Natural killer cell (primary cell): ENCODE data around the gene PREX1. TPM values are rescaled to one million over a fixed set of nuclear protein-coding genes. Genes with fewer than 3 reads are reported as not detected.

ENCODE experiments used
- ATAC-seq, 3 donors: fragments of 150-1000 bp in 2 of 3; fragments of 200-7000 bp in 1 of 3; cut with Tn5 transposase; 1 replicate in 1 of 3; 2 replicates in 2 of 3; pipeline ENCODE4 v1.10.0; 2021; ENCODE audit warnings: mild to moderate bottlenecking in 2 of 3, moderate library complexity in 2 of 3
- DNase-seq, 2 donors: peaks; one replicate each; pipeline versions ENCODE4 v3.0.0 to v3.0.0-alpha.2; 2013 to 2021; ENCODE audit warnings: mixed read lengths in 1 of 2
- H3K27ac ChIP-seq: one replicate; pipeline ENCODE4 v1.5.1; 2013; ENCODE audit warnings: mild to moderate bottlenecking, low read length
- H3K27me3 ChIP-seq: one replicate; pipeline ENCODE4 v1.6.1; 2013; ENCODE audit warnings: low read length; ENCODE audit not compliant: control insufficient read depth, insufficient read depth
- H3K36me3 ChIP-seq: one replicate; pipeline ENCODE4 v1.6.1; 2013; ENCODE audit warnings: low read length; ENCODE audit not compliant: control insufficient read depth, insufficient read depth
- H3K4me1 ChIP-seq: one replicate; pipeline ENCODE4 v1.6.1; 2013; ENCODE audit warnings: low read length; ENCODE audit not compliant: control insufficient read depth, insufficient read depth
- H3K4me3 ChIP-seq: one replicate; pipeline ENCODE4 v1.5.1; 2013; ENCODE audit warnings: low read length
- H3K9me3 ChIP-seq: one replicate; pipeline ENCODE4 v1.6.1; 2013; ENCODE audit warnings: low read length; ENCODE audit not compliant: control insufficient read depth, insufficient read depth
- H3K27ac Mint-ChIP-seq, 2 donors: one replicate each; pipeline ENCODE4 v1.8.0; 2022; ENCODE audit warnings: mild to moderate bottlenecking in 2 of 2, mixed read lengths in 2 of 2, moderate library complexity in 1 of 2
- H3K27me3 Mint-ChIP-seq, 2 donors: one replicate each; pipeline ENCODE4 v1.8.0; 2022; ENCODE audit warnings: low read depth in 2 of 2, mixed read lengths in 2 of 2
- H3K36me3 Mint-ChIP-seq: one replicate; pipeline ENCODE4 v1.8.0; 2022; ENCODE audit warnings: mixed read lengths
- H3K4me1 Mint-ChIP-seq, 2 donors: one replicate each; pipeline ENCODE4 v1.8.0; 2022; ENCODE audit warnings: mixed read lengths in 2 of 2
- H3K4me3 Mint-ChIP-seq: one replicate; pipeline ENCODE4 v1.8.0; 2022; ENCODE audit warnings: mild to moderate bottlenecking, moderate library complexity, mixed read lengths
- H3K9me3 Mint-ChIP-seq, 2 donors: one replicate each; pipeline ENCODE4 v1.8.0; 2022; ENCODE audit warnings: mixed read lengths in 2 of 2
- WGBS: methylation state at CpG from one replicate; pipeline ENCODE4 v1.1.7; 2013; ENCODE audit warnings: missing lambda C conversion rate; ENCODE audit not compliant: insufficient coverage; 5-methylcytosine and 5-hydroxymethylcytosine counted together
- intact Hi-C: fragments of 100-400 bp; cut with micrococcal nuclease; formaldehyde crosslinking; loops from one replicate; pipeline ENCODE4 v1.14.2; 2022
- total RNA-seq, 4 donors: library from RNA; stranded (reverse); fragments of 120-200 nt in 1 of 4; gene quantifications; one replicate each; pipeline versions ENCODE4 v1.2.3 to v1.2.4, GENCODE V29; 2013 to 2022
- TF ChIP-seq, protein P1 (sequence below): fragments of 200-600 bp; IDR thresholded peaks from one replicate; pipeline ENCODE4 v1.8.0; 2022; ENCODE audit warnings: antibody characterized with exemption

Gene PREX1
- total RNA-seq, 3 donors from 2014 or later (not counting 1 experiment from before 2014, with no cell fraction given), result 382 to 392 (median 389) TPM

DNA sequence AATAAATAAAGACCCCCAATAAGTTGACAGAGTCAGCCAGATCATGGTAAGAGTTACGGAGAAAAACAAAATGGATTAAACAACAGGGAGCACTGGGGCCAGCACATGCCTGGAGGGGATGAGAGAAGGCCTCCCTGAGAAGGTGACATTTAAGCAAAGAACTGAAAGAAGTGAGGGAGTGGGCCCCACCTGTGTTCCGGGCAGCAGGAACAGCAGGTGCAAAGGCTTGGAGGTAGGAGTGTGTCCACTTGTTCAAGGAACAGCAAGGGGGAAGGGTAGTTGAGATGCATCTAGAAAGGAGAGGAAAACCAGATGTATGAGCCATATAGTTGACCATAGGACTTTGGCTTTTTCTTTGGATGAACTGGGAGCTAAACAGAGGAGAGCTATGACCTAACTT is 7.6 kb upstream of the PREX1 start:
- Mint-ChIP-seq H3K4me3 (no peak overlapping the region), H3K4me1 (peaks cover 5 to 9% of the 10 kb centered on the region in 2 donors), H3K36me3 (no peaks in the 10 kb centered on the region), H3K9me3 (no peaks in the 10 kb centered on the region), H3K27me3 (no peaks in the 10 kb centered on the region), H3K27ac (no peak overlapping the region)
- intact Hi-C loops, result no loop called here
- Histone ChIP-seq H3K27ac (no peak overlapping the region), H3K4me1 (peaks cover 9% of the 10 kb centered on the region), H3K9me3 (no peaks in the 10 kb centered on the region), H3K27me3 (no peaks in the 10 kb centered on the region), H3K4me3 (no peak overlapping the region), H3K36me3 (no peaks in the 10 kb centered on the region)
- WGBS, result 98% methylated on average over 2 of the region's 2 CpGs
- ATAC-seq, result no peak
- no peak for DNase-seq
- TF ChIP-seq, protein P1, sequence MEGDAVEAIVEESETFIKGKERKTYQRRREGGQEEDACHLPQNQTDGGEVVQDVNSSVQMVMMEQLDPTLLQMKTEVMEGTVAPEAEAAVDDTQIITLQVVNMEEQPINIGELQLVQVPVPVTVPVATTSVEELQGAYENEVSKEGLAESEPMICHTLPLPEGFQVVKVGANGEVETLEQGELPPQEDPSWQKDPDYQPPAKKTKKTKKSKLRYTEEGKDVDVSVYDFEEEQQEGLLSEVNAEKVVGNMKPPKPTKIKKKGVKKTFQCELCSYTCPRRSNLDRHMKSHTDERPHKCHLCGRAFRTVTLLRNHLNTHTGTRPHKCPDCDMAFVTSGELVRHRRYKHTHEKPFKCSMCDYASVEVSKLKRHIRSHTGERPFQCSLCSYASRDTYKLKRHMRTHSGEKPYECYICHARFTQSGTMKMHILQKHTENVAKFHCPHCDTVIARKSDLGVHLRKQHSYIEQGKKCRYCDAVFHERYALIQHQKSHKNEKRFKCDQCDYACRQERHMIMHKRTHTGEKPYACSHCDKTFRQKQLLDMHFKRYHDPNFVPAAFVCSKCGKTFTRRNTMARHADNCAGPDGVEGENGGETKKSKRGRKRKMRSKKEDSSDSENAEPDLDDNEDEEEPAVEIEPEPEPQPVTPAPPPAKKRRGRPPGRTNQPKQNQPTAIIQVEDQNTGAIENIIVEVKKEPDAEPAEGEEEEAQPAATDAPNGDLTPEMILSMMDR, result no peak

DNA sequence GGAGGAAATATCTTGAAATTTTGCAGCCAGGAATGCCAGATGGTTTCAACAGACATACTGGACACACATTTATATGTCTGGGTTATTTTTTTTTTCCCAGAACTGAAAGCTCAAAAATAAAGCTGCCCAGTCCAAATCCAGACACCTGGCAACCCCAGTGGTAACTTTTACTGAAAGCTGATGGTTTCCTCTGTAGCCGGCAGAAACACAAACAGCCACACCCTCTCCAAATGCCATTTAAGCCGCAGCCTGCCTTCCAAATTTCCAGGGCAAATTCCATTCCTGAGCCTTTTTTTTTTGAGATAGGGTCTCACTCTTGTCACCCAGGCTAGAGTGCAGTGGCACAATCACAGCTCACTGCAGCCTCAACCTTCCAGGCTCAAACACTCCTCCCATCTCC is 6.5 kb upstream of the PREX1 start:
- Mint-ChIP-seq H3K4me3 (no peak overlapping the region), H3K27me3 (no peaks in the 10 kb centered on the region), H3K36me3 (no peaks in the 10 kb centered on the region), H3K9me3 (no peaks in the 10 kb centered on the region), H3K27ac (no peak overlapping the region), H3K4me1 (peaks cover 2 to 4% of the 10 kb centered on the region in 2 donors)
- Histone ChIP-seq H3K4me1 (peaks cover 9% of the 10 kb centered on the region), H3K9me3 (no peaks in the 10 kb centered on the region), H3K27me3 (no peaks in the 10 kb centered on the region), H3K36me3 (no peaks in the 10 kb centered on the region), H3K4me3 (no peak overlapping the region), H3K27ac (no peak overlapping the region)
- 57% methylated on average over 2 of the region's 2 CpGs for WGBS
- no peak for ATAC-seq
- TF ChIP-seq, protein P1, result no peak
- DNase-seq, result no peak
- intact Hi-C loops, result no loop called here

DNA sequence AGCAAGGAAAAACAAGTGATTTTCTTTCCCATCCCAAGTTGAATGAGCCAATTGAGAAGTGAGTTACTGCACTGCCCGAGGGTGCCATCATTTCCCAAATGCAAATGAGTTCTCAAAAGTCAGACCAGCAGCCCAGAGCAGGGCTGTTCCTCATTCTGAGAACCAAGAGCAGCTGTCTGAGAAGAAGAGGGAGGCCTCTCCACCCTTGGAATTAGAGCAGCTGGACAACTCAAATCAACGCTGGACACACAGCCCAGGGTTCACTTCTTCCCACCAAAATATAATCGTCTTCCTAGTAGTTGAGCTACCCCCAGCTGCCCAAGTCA is 4.6 kb upstream of the PREX1 start:
- no peak for DNase-seq
- no peak overlapping the region for H3K27ac ChIP-seq
- H3K27ac Mint-ChIP-seq, result no peak overlapping the region
- no peak overlapping the region for H3K4me3 Mint-ChIP-seq
- WGBS, result 49% methylated on average over 3 of the region's 3 CpGs
- H3K27me3 Mint-ChIP-seq, result no peaks in the 10 kb centered on the region
- H3K9me3 Mint-ChIP-seq, result no peaks in the 10 kb centered on the region
- ATAC-seq, result no peak
- no peaks in the 10 kb centered on the region for H3K36me3 ChIP-seq
- peaks cover 15% of the 10 kb centered on the region for H3K4me1 ChIP-seq
- no peaks in the 10 kb centered on the region for H3K36me3 Mint-ChIP-seq
- no peaks in the 10 kb centered on the region for H3K27me3 ChIP-seq
- TF ChIP-seq, protein P1, result no peak
- H3K4me1 Mint-ChIP-seq, result peaks cover 7 to 8% of the 10 kb centered on the region in 2 donors
- H3K4me3 ChIP-seq, result no peak overlapping the region
- no peaks in the 10 kb centered on the region for H3K9me3 ChIP-seq
- intact Hi-C loops, result no loop called here

DNA sequence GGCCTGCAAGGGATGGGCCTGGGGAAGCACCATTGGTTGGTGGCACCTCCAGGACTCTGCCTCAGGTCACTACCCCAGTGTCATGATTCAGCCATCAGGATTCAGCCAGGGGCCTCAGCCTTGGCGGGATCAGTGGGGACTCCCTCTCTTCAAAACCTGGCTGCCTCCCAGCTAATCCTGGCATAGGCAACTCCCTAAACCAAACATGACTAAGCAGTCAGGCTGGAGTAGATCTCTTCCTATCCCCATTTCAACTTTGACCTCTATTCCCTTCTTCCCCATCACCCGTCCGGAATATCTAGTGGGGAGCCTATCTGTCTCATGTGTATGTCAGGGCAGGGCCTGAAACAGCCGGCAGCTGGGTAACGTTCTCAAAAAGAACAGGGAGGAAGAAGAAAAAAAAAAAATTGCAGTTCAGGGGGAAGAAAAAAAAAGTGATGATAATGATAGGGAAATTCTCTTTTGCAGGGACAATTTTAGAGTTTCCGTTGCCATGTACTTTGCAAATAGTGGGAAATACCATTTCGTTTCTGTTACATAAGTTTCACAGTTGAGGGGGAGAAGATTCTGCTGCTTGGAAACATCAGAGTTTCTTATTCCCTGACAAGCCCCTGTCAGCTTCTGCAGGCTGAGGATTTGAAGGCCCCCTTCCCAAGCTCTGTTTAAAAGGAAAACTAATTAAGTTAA is 4.1 kb upstream of the PREX1 start:
- H3K27me3 ChIP-seq, result no peaks in the 10 kb centered on the region
- Mint-ChIP-seq H3K4me3 (no peak overlapping the region), H3K4me1 (peaks cover 7 to 11% of the 10 kb centered on the region in 2 donors), H3K9me3 (no peaks in the 10 kb centered on the region), H3K36me3 (no peaks in the 10 kb centered on the region), H3K27me3 (no peaks in the 10 kb centered on the region), H3K27ac (no peak overlapping the region)
- no peak for ATAC-seq
- TF ChIP-seq, protein P1, result no peak
- DNase-seq, result no peak
- H3K4me3 ChIP-seq, result no peak overlapping the region
- no peaks in the 10 kb centered on the region for H3K9me3 ChIP-seq
- intact Hi-C loops, result no loop called here
- 59% methylated on average over 7 of the region's 7 CpGs for WGBS
- H3K4me1 ChIP-seq, result peaks cover 15% of the 10 kb centered on the region
- no peaks in the 10 kb centered on the region for H3K36me3 ChIP-seq
- no peak overlapping the region for H3K27ac ChIP-seq
